HepG2 (cell line): ENCODE measurements around the gene ITGB2. TPM values are rescaled to one million over a fixed set of nuclear protein-coding genes. Genes with fewer than 3 reads are reported as not detected.

Source experiments
- AGO2 ChIP-seq: fragments of 200-400 bp; formaldehyde crosslinking; optimal IDR thresholded peaks from 2 replicates; pipeline ENCODE3; 2017; ENCODE audit warnings: mild to moderate bottlenecking, low read depth, low read length, moderate library complexity
- ARID3A ChIP-seq: IDR thresholded peaks from 2 replicates; pipeline ENCODE4 v1.6.1; 2012; ENCODE audit warnings: low read depth, low read length, improper control_type of control experiment
- BRCA1 ChIP-seq: sonication (generic); formaldehyde crosslinking; IDR thresholded peaks from 2 replicates; pipeline ENCODE4 v1.4.0; 2020; ENCODE audit warnings: missing genetic modification reagents
- GABPB1 ChIP-seq: IDR thresholded peaks from 2 replicates; pipeline ENCODE4 v1.6.1; 2016; ENCODE audit warnings: mild to moderate bottlenecking, missing genetic modification reagents, moderate library complexity, missing compliant biosample characterization
- KLF6 ChIP-seq: IDR thresholded peaks from 2 replicates; pipeline ENCODE4 v1.8.0; 2016; ENCODE audit warnings: missing biosample characterization, missing genetic modification reagents
- MEIS1 ChIP-seq: sonication (generic); formaldehyde crosslinking; IDR thresholded peaks from 2 replicates; pipeline ENCODE4 v1.9.0; 2021; ENCODE audit warnings: mild to moderate bottlenecking, missing genetic modification reagents, moderate library complexity, borderline replicate concordance
- MEIS2 ChIP-seq: sonication (generic); formaldehyde crosslinking; IDR thresholded peaks from 2 replicates; pipeline ENCODE4 v1.9.0; 2021; ENCODE audit warnings: mild to moderate bottlenecking, missing genetic modification reagents
- PREB ChIP-seq: sonication (generic); formaldehyde crosslinking; IDR thresholded peaks from 2 replicates; pipeline ENCODE4 v1.4.0; 2020; ENCODE audit warnings: missing genetic modification reagents
- ZFP62 ChIP-seq: sonication (generic); formaldehyde crosslinking; IDR thresholded peaks from 2 replicates; pipeline ENCODE4 v1.4.0; 2020; ENCODE audit warnings: missing genetic modification reagents
- ZNF143 ChIP-seq: sonication (generic); formaldehyde crosslinking; IDR thresholded peaks from 2 replicates; pipeline ENCODE4 v1.4.0; 2020; ENCODE audit warnings: missing genetic modification reagents
- ZNF317 ChIP-seq: sonication (generic); formaldehyde crosslinking; IDR thresholded peaks from 2 replicates; pipeline ENCODE4 v1.5.0; 2020; ENCODE audit warnings: mild to moderate bottlenecking, missing genetic modification reagents
- ZNF589 ChIP-seq: sonication (generic); formaldehyde crosslinking; conservative IDR thresholded peaks from 2 replicates; pipeline ENCODE4 v1.8.0; 2022; ENCODE audit warnings: mild to moderate bottlenecking, moderate library complexity, missing genetic modification reagents
- ZNF709 ChIP-seq: sonication (generic); formaldehyde crosslinking; IDR thresholded peaks from 2 replicates; pipeline ENCODE4 v1.5.0; 2020; ENCODE audit warnings: mild to moderate bottlenecking, missing genetic modification reagents
- ZNF710 ChIP-seq: sonication (generic); formaldehyde crosslinking; IDR thresholded peaks from 2 replicates; pipeline ENCODE4 v1.5.0; 2020; ENCODE audit warnings: mild to moderate bottlenecking, missing genetic modification reagents, borderline replicate concordance
- ZNF773 ChIP-seq: sonication (generic); formaldehyde crosslinking; IDR thresholded peaks from 2 replicates; pipeline ENCODE4 v1.4.0; 2020; ENCODE audit warnings: missing genetic modification reagents, borderline replicate concordance
- ZSCAN20 ChIP-seq: sonication (generic); formaldehyde crosslinking; IDR thresholded peaks from 2 replicates; pipeline ENCODE4 v1.4.0; 2020; ENCODE audit warnings: missing genetic modification reagents, mild to moderate bottlenecking, borderline replicate concordance
- ZZZ3 ChIP-seq: sonication (generic); formaldehyde crosslinking; IDR thresholded peaks from 2 replicates; pipeline ENCODE4 v1.4.0; 2020; ENCODE audit warnings: missing genetic modification reagents, mild to moderate bottlenecking, borderline replicate concordance
- polyA plus RNA-seq, 8 experiments: library from polyadenylated mRNA; depleted of rRNA in 3 of 8; stranded (reverse) in 7 of 8; unstranded in 1 of 8; fragments of >200 nt; fragmentation: Illumina TruSeq in 4 of 8; extraction: Trizol in 4 of 8; gene quantifications; 2 replicates each; pipeline versions ENCODE4 v1.2.1 to v1.2.3, GENCODE V29; 2011 to 2016; ENCODE audit warnings: low read depth in 4 of 8, missing spikeins in 1 of 8, mixed read lengths in 1 of 8; ENCODE audit not compliant: insufficient read depth in 1 of 8
- total RNA-seq, 5 experiments: library from RNA; depleted of rRNA; stranded (reverse); fragments of >200 nt; fragmentation: Illumina TruSeq; extraction: Trizol; gene quantifications; 2 replicates each; pipeline ENCODE4 v1.2.3, GENCODE V29; 2016; ENCODE audit warnings: low read depth in 1 of 5
- TF ChIP-seq, protein P1 (sequence below): sonication (generic); formaldehyde crosslinking; IDR thresholded peaks from 2 replicates; pipeline ENCODE4 v1.4.0; 2020; ENCODE audit warnings: mild to moderate bottlenecking, missing genetic modification reagents
- TF ChIP-seq, protein P2 (sequence below): sonication (generic); formaldehyde crosslinking; IDR thresholded peaks from 2 replicates; pipeline ENCODE4 v1.5.0; 2020; ENCODE audit warnings: missing genetic modification reagents, mild to moderate bottlenecking, borderline replicate concordance
- TF ChIP-seq, protein P3 (sequence below): sonication (generic); formaldehyde crosslinking; IDR thresholded peaks from 2 replicates; pipeline ENCODE4 v1.5.1; 2020; ENCODE audit warnings: missing genetic modification reagents, mild to moderate bottlenecking, borderline replicate concordance

ITGB2 gene
- total and polyA plus RNA-seq, 2 of the 13 experiments (the other 11 are each of a cell fraction or from before 2014, with no cell fraction given): 4.2 to 18.0 TPM

DNA sequence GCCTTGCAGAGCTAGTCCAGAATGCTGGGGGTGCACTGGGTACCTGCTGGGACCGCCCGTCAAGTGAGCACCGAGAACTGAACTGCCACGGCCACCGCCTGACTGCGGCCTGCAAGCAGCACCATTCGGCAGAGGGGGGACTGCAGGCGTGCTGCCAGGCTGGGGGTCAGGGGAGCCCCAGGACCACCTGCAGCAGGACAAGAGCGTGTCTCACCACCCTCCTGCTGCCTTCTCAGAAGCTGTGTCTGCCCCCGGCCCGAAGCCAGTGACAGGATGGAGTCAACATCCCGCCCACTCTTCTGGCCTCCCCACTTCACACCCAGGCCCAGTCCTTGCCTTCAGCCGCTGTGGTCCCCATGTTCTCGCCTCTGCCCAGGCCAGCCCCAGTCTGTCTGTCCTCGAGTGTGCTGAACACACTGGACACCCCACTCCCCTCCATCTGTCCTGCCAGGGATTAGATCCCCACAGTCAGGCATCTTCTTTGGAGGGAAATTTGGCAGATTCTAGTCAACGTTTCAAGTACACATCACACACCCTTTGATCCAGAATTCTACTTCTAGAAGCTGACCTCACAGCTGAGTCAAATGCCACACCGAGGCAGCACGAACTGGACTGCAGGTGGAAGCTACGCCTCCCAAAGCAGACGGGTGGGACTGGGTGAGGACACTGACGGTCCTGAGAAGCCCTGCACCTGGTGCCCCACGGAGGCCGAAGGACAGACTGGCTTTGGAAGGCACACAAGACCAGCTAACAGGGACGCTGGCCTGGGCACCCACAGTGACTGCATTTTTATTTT, 73.2 kb downstream of the ITGB2 start (continued):
- peak; percentile 9; the same call in 1 of the 2 replicates for TF ChIP-seq GABPB1 (CRISPR knock-in tag)
- TF ChIP-seq ZNF709: no peak
- TF ChIP-seq KLF6 (CRISPR knock-in tag): no peak
- no peak for TF ChIP-seq ZZZ3 (CRISPR knock-in tag)
- TF ChIP-seq AGO2: peak; percentile 97
- 0 out of 2 replicates have a peak, but pooled peaks have one; percentile 14 for TF ChIP-seq ZNF143
- no peak for TF ChIP-seq ZNF589 (CRISPR knock-in tag)
- peak; percentile 14; the same call in 1 of the 2 replicates for TF ChIP-seq MEIS2 (CRISPR knock-in tag)
- no peak for TF ChIP-seq PREB (CRISPR knock-in tag)
- TF ChIP-seq, protein P1, sequence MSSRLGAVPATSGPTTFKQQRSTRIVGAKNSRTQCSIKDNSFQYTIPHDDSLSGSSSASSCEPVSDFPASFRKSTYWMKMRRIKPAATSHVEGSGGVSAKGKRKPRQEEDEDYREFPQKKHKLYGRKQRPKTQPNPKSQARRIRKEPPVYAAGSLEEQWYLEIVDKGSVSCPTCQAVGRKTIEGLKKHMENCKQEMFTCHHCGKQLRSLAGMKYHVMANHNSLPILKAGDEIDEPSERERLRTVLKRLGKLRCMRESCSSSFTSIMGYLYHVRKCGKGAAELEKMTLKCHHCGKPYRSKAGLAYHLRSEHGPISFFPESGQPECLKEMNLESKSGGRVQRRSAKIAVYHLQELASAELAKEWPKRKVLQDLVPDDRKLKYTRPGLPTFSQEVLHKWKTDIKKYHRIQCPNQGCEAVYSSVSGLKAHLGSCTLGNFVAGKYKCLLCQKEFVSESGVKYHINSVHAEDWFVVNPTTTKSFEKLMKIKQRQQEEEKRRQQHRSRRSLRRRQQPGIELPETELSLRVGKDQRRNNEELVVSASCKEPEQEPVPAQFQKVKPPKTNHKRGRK: no peak
- TF ChIP-seq ZFP62: no peak
- TF ChIP-seq ZNF710: no peak
- TF ChIP-seq ARID3A: no peak
- TF ChIP-seq BRCA1 (CRISPR knock-in tag): peak; percentile 76; the same call in 1 of the 2 replicates
- TF ChIP-seq ZSCAN20 (CRISPR knock-in tag): no peak
- TF ChIP-seq, protein P2, sequence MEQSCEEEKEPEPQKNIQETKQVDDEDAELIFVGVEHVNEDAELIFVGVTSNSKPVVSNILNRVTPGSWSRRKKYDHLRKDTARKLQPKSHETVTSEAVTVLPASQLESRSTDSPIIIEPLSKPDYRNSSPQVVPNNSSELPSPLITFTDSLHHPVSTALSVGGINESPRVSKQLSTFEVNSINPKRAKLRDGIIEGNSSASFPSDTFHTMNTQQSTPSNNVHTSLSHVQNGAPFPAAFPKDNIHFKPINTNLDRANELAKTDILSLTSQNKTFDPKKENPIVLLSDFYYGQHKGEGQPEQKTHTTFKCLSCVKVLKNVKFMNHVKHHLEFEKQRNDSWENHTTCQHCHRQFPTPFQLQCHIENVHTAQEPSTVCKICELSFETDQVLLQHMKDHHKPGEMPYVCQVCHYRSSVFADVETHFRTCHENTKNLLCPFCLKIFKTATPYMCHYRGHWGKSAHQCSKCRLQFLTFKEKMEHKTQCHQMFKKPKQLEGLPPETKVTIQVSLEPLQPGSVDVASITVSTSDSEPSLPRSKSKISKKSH: no peak
- TF ChIP-seq MEIS1 (CRISPR knock-in tag): no peak
- no peak for TF ChIP-seq ZNF317
- TF ChIP-seq, protein P3, sequence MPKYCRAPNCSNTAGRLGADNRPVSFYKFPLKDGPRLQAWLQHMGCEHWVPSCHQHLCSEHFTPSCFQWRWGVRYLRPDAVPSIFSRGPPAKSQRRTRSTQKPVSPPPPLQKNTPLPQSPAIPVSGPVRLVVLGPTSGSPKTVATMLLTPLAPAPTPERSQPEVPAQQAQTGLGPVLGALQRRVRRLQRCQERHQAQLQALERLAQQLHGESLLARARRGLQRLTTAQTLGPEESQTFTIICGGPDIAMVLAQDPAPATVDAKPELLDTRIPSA (CRISPR knock-in tag): no peak
- TF ChIP-seq ZNF773: no peak
